Dermis microvascular lymphatic vessel endothelial cell (primary cell): Measurements from ENCODE around the gene HAUS3. TPM values are rescaled to one million over a fixed set of nuclear protein-coding genes. Genes with fewer than 3 reads are reported as not detected.
A peak's percentile ranks its signal among the peaks of the same experiment; 100 is the strongest.

Experiments used
- DNase-seq, 2 donors: peaks; one replicate each; pipeline versions ENCODE4 v3.0.0 to v3.0.0-alpha.2; 2010; ENCODE audit warnings: low read depth in 2 of 2
- total RNA-seq: library from RNA; depleted of rRNA; stranded (reverse); fragments of >200 nt; gene quantifications from 2 replicates; pipeline ENCODE4 v1.2.1, GENCODE V29; 2014

Gene HAUS3
- total RNA-seq, 1 donor from 2014 or later, result 5.8 TPM

DNA sequence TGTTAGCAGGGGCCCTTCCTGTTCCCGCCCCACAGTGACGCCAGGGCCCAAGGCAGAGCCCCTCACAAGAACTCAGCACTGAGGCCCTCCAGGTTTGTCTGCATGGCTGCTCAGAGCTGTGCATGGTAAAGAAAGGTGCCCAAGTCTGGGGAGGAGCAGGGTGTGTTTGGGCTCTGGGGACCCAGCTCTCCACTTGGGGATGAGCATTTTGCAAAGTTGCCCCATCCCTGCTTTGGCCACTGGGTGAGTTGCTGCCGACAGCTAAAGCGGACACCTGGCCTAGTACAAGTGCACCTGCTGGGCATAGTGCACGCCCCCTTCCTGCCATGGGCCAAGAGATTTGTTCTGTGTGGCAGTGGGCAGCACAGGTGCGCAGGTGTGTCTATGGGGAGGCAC is 22.0 kb upstream of the HAUS3 start:
- DNase-seq, result no peak

DNA sequence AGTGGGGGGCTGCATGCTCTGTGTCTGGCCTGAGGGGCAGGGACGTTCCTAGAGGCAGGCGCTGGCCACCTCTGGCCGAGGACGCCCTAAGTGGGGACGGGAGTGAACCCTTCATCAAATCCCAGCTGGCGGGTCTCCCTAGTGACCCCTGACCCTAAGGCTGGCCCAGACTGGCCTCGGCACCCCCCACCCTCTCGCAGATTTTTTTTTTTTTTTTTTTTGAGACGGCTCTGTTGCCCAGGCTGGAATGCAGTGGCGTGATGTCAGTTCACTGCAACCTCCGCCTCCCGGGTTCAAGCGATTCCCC is 21.0 kb upstream of the HAUS3 start:
- DNase-seq, result no peak

DNA sequence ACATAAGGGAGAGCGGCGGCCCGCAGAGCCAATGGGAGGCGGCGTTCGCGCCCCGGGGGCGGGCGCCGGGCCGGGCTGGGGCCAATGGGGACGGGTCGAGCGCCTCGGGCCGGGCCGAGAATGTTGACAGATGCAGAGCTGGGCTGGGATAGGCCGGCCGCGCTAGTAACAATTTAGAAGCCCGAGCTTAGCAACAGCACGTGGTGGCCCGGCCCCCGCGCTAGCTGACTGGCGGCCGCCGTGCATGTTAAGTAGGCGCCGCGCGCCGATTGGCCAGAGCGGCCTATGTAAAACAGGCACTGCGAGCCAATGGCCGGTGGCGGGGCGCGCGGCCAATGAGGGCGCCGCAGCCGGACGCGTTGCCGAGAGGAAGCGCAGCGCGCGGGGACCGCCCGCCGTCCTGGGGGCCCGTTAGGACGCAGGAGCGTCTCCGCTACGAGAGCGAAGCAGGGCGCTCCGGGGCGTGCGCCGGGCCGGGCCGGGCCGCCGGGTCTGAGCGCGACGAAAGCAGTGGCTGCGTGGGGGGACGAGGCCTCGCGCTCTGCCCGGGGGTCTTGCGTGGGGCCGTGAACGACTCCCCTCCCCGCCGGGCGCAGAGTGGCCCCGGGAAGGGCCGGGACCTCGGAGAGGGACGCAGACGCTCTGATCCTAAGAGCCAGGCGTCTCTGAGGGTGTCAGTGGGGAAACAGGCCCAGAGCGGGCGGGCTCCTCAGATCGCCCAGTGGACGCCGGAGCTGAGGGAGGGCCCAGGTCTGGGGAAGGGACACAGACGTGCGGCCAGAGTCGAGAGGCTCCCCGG is 20.4 kb upstream of the HAUS3 start:
- DNase-seq, result peak; percentile 98 to 100

GRCh38 chr4:2261853-2262144 is 19.9 kb upstream of the HAUS3 start, which contains the start of gene MXD4:
TSS of gene MXD4 (minus strand) at chr4:2262109. CDS start at chr4:2261980, 129 bp downstream.
- DNase-seq, result no peak

DNA sequence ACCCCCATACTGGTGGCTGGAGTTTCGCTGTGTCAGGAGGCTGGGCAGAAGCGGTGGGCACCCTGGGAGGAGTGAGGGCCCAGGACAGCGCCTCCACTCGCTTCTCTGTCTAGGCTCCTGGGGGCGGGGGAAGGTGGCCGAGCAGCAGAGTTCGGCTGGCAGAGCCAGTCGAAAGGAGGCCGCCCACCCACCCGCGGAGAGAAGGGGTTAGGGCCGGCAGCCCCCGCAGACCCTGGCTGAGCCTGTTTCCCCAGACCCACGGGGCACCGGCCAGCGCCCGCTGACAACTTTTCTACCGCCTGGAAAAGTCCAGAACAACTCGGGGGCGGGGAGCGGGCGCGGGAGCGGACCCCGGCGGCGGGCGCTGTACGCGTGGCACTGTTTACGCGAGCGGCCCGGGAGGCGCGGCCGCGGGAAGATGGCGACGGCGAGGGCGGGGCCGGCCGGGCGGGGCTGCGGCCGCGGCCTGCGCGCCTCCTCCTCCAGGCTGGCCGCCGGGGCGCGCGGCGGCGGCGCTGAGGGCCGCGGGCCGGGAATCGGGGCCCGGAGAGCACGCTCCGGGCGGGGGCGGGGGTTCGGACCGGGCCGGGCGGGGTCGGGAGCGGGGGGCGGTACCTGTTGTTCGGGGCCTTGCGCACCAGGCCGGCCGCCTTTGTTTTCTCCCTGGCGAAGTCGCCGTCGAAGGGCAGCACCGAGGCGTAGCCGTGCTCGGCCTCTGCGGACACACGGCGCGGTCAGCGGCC is 19.4 kb upstream of the HAUS3 start:
- peak in 1 of 2 donors; percentile 66 for DNase-seq

DNA sequence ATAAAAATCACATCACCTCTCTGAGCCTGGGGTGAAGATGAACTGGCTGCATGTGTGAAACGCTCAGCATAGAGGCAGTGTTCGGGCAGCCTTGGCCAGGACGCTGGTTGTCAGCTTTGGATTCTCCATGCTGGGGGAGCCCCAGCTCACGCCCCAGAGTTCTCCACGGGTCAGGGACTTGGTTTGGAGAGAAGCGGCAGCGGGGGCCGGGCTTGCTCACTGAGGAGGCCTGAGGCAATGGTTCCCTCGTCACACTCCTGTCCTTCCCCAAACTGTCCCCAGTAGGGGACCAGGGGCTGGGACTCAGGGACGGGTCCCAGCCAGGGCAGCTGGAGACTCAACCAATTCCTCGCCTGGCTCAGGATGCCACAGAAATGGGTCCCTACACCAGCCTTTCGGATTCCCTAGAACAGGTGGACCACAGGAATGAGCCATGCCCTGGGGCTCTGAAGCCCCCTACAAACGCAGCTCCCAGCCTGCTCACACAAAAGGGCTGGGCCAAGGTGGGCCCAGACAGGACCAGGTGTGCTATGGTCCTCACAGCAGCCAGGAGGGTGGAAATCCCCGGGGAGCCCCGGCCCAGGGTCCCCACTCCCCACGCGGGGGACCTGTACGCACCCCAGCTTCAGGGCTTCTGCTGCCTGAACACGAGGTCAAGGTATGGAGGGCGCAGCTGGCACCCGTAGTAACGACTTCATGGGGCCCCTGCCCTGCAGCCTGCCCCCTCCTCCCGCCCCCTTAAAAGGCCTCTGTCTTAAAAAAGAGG is 18.6 kb upstream of the HAUS3 start:
- no peak for DNase-seq

DNA sequence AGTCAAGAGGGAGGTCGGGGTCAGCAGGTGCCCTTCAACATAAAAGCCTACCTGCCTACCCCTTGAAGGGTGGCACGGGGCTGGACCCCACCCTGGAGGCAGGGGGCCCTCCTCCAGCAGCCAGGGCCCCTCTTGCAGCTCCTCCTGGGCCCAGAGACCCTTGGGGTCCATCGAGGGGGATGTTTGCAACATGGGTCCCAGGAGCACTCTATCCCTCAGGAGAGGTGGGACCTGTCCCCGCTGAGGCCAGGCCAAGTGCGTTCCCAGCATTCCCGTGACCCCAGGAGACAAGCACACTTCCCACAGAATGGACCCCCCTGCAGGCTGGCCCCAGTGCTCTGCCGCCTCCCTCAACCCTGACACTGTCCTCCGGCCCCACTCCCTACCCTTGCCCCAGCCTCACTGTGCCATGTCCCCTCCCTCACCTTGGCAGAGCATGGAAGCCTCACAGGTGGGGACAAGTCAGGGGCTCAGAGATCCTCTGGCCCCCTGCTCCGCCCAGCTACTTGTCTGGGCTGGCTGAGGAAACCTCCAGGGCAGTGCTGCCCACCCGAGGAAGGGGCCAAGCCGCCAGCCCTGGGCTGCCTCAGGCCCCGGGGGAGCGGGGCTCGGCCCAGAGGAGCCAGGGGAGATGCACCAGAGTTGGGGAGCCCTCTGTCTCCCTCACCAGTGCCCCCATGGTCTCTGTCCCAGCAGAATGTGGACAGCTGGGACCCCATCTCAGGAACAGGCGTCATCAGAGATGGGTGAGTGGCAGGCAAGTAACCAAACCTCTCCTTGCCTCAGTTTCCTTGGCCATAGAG is 17.8 kb upstream of the HAUS3 start:
- DNase-seq, result no peak

DNA sequence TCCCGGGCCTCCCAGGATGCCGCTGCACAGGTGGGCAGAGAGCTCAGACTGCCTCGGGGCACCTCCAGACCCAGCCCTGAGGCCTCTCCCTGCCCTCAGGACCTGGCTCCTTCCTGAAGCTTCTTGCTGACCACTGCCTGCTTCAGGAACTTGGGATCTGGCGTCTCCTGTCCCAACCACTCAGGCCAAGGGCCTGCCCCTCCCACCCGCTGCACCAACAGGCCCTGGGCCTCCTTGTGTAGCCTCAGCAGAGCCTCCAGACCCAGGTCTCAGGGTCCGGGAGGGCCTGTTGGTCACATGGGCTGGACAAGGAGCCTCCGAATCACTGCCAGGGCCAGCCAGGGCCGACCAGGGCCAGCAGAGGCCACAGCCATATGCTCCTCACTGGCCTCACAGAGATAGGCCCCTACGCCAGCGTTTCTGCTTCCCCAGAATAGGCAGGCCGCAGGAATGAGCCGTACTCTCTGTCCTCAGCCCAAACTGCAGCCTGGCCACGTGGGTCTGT is 17.2 kb upstream of the HAUS3 start:
- no peak for DNase-seq

- DNase-seq, result no peak
Measured at GRCh38 chr4:2258091-2259035, 16.4 kb upstream of the HAUS3 start.

- DNase-seq, result no peak
Measured at GRCh38 chr4:2257361-2258081, 15.6 kb upstream of the HAUS3 start.

GRCh38 chr4:2256781-2257191 is 14.9 kb upstream of the HAUS3 start:
- DNase-seq, result peak in 1 of 2 donors; percentile 51

GRCh38 chr4:2256156-2256731 is 14.3 kb upstream of the HAUS3 start:
- DNase-seq, result no peak

DNA sequence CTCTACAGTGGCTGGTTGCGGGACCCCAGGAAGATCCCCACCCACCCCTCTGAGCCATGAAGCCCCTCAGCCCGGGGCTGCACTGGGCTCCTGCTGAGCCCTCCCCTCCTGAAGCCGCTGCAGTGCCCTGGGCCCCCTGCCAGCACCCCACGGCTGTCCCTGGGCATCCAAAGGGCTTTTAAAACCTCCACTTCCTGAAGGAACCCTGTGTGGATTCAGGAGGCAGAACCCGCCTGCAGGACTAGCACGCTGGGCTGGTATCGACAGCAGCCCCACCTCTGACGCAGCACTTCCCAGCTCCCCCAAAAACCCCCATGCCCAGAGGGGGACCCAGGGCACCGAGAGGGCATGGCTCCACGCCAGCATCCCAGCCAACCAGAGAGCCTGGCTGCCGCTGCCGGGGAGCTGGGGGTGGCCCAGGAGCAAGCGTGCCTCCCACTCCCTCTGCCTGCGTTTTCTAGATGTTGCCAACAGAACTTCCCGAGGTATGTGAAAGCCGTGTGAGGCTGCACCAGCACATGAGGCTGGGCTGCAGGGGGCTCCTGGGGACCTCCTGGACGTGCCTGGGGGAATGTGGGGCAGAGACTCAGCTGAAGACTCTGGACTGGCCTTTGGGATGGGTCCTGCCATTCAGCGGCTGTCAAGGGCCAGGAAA is 13.7 kb upstream of the HAUS3 start:
- DNase-seq, result no peak

DNA sequence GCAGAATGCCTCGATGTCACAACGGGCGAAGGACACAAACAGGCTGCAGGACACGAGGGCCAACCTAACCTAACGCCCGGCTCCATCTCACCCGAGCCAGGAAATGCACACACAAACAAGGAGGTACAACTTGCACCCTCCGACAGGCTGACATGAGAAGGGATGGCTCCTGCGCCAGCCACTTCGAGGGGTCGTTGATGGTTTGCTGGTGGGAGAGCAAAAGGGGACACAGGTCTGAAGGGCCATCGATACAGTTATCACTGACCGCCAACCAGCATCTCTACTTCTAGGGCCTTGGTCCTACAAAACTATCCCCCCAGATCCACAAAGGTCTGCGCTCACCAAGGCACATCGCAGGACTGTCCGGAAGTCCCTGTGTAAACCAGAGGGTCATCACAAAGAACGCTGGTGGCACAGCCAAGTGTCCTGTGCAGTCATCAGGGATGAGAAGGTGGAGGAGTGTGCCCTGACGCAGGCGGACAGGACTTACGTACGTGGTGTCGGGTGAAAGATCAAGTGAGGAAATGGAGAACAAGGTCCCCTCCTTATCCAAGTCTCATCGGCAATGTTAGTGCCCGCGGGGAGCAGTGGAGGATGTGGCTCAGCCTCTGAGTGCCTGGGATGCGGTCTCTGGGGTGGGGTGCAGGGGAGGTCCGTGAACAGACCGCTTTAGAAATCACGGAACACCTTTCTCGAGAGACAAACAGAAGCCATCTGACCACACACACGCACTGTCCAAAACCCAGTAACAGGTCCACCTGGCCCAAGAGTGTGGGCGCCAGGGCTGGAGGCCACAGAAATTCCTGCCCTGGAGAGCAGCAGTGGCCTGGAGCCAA is 13.0 kb upstream of the HAUS3 start:
- DNase-seq, result no peak

DNA sequence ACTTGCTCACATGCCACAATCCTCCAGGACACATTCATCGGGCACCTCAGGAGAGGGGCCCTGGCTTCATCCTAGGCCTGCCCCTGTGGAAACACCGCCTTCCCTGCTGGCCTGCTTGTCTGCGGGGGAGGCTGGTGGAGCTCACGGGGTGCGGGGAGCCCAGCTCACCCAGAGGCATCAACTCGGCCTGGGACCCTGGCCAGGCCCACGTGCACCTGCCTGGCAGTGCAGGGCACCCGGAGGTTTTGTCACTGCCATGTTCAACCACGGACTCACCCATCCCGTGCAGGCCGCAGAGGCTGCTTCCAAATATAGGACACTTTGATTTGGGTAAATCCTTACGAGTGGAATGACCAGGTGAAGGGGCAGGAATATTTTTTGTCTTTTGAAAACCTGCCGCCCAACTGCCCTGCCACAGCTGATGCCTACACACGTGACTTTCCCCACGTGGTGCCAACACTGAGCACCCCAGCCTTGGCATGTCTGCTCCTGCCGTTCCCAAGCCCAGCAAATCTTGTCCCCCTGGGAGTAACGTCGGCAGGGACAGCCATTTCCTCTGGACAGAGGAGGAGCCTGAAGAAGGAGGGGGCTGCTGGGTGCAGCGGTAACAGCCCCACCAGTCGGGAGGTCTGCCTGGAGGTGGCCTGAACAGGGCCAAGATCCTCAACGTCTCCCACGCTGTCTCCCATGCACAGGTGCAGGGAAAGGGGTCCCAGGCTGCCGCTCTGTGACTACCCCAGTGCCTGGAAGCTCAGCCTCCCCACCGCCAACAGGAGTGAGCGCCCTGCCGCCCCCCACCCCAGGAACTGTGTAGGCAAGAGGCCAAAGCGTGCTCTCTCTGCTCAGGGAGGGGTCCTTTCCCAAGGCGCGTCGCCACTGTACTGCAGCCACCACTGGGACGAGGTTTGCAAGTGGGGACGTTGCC is 11.5 kb upstream of the HAUS3 start:
- no peak for DNase-seq

DNA sequence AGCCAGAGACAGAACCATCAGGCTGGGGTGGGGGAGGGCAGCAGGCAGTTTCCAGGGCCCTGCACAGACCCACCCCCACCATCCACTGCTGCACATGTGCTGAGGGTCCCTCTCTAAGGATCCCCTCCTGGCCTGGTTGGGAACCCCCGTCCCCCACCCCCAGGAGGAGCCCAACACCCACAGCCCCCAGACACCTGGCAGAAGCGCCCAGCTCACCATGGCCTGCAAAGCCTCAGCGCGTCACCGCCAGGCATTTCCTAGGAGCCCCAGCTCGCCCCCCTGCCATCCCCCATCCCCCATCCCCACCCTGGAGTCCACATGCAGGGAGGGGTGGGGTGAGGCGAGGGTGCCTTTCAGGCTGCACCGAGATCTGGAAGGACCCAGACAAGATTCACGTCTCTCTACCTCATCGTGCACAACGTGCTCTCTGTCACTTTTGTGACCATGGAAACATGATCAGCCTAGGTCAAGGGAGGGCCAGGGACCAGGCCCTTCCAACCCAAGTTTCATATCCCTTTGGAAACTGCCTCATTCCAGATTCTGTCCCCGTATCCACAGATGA is 10.7 kb upstream of the HAUS3 start:
- DNase-seq, result no peak
